Epithelial cell of proximal tubule (primary cell): ENCODE measurements around the gene NANOG. TPM values are rescaled to one million over a fixed set of nuclear protein-coding genes. Genes with fewer than 3 reads are reported as not detected.
"Not testable (repeated sequence)": the region's sequence is repeated elsewhere in the genome, so short reads cannot be mapped to it uniquely, and the experiment has no call there.

ENCODE experiments used
- DNase-seq: peaks from one replicate; pipeline ENCODE4 v3.0.0-alpha.2; 2011; ENCODE audit warnings: low read depth
- H3K4me3 ChIP-seq: 2 replicates; pipeline ENCODE4 v1.5.1; 2011; ENCODE audit warnings: low read depth, mild to moderate bottlenecking, low read length
- total RNA-seq: library from RNA; depleted of rRNA; stranded (reverse); fragments of >200 nt; gene quantifications from 2 replicates; pipeline ENCODE4 v1.2.3, GENCODE V29; 2015
- TF ChIP-seq, protein P1 (sequence below): conservative IDR thresholded peaks from 2 replicates; pipeline ENCODE4 v1.5.1; 2012; ENCODE audit warnings: low read depth, mild to moderate bottlenecking, low read length

Gene NANOG
- total RNA-seq, 1 donor from 2014 or later = not detected

DNA sequence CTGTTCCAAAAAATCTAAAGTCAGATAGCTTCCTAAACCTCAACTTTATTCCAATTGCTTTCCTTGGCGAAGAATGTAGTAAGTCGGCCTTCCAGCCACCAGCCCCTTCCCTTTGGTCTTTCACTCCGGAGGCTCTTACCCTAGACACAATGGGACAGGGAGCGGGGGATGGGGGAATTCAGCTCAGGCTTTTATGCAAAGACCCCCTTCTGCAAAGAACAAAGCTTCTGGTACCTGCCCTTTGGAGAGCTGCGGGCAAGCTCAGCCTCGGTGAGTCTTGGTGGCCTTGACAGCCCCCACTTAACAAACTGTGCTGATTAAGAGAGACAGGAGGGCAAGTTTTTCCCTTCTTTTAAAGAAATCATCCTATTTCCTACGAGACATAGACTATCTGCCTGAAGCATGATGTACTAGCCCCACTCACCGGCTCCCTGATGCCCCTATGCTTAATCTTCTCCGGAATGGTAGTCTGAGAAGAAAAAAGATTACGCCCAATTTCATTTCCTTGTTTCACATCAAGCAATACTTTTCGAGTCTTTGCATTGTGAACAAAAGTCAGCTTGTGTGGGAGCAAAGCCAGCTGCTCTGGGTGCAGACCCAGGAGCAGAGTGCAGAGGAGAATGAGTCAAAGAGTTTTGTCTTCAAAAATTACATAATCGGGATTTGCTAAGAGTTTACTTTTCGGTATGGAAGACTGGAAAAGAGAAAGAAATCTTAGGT, 1.5 kb upstream of the NANOG start:
- H3K4me3 ChIP-seq = no peak overlapping the region
- TF ChIP-seq, protein P1, sequence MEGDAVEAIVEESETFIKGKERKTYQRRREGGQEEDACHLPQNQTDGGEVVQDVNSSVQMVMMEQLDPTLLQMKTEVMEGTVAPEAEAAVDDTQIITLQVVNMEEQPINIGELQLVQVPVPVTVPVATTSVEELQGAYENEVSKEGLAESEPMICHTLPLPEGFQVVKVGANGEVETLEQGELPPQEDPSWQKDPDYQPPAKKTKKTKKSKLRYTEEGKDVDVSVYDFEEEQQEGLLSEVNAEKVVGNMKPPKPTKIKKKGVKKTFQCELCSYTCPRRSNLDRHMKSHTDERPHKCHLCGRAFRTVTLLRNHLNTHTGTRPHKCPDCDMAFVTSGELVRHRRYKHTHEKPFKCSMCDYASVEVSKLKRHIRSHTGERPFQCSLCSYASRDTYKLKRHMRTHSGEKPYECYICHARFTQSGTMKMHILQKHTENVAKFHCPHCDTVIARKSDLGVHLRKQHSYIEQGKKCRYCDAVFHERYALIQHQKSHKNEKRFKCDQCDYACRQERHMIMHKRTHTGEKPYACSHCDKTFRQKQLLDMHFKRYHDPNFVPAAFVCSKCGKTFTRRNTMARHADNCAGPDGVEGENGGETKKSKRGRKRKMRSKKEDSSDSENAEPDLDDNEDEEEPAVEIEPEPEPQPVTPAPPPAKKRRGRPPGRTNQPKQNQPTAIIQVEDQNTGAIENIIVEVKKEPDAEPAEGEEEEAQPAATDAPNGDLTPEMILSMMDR = no peak
- no peak for DNase-seq

GRCh38 chr12:7788294-7788660, 925 bp upstream of the NANOG start:
- H3K4me3 ChIP-seq = no peak overlapping the region
- DNase-seq = no peak
- TF ChIP-seq, protein P1 = no peak

- DNase-seq = no peak
- TF ChIP-seq, protein P1 = no peak
- no peak overlapping the region for H3K4me3 ChIP-seq
Measured at GRCh38 chr12:7793211-7793610, 4.0 kb downstream of the NANOG start.

GRCh38 chr12:7797269-7797668, 8.1 kb downstream of the NANOG start:
- DNase-seq, H3K4me3 ChIP-seq: not testable (repeated sequence)

- H3K4me3 ChIP-seq = no peak overlapping the region
- TF ChIP-seq, protein P1 = no peak
- DNase-seq = no peak
Measured at GRCh38 chr12:7797698-7798398, 8.6 kb downstream of the NANOG start.

- DNase-seq, H3K4me3 ChIP-seq: not testable (repeated sequence)
Measured at GRCh38 chr12:7798750-7799308, 9.6 kb downstream of the NANOG start.

DNA sequence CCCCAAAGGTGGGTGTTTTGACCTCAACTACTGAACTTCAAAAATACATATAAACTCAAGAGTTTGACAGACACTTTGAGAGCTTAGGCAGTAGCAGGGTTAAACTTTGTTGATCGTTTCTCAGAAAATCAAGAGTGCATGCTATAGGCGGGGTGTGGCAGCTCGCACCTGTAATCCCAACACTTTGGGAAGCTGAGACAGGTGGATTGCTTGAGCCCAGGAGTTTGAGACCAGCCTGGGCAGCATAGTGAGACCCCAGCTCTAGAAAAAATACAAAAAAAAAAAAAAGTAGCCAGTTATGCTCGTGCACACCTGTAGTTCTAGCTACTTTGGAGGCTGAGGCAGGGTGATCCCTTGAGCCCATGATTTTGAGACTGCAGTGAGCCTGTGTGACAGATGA, 12.3 kb downstream of the NANOG start:
- no peak overlapping the region for H3K4me3 ChIP-seq
- TF ChIP-seq, protein P1 = no peak

GRCh38 chr12:7806319-7806718, 17.1 kb downstream of the NANOG start:
- H3K4me3 ChIP-seq, DNase-seq: not testable (repeated sequence)

More for the DNA sequence above, 12.3 kb downstream of the NANOG start:
- no peak for DNase-seq
